Neural crest cell (in vitro differentiated cells): Measurements from ENCODE around the gene GAS6. TPM values are rescaled to one million over a fixed set of nuclear protein-coding genes. Genes with fewer than 3 reads are reported as not detected.

Source experiments
- DNase-seq: peaks from one replicate; pipeline ENCODE4 v3.0.0; 2021; ENCODE audit warnings: low read depth, mixed read lengths, low spot score
- H3K27ac Mint-ChIP-seq: one replicate; pipeline ENCODE4 v1.8.0; 2021; ENCODE audit warnings: mild to moderate bottlenecking, mixed read lengths; ENCODE audit not compliant: unreplicated experiment
- H3K27me3 Mint-ChIP-seq: 2 replicates; pipeline ENCODE4 v1.8.0; 2021; ENCODE audit warnings: low read depth, mild to moderate bottlenecking, mixed read lengths
- H3K36me3 Mint-ChIP-seq: 2 replicates; pipeline ENCODE4 v1.8.0; 2021; ENCODE audit warnings: low read depth, mild to moderate bottlenecking, mixed read lengths
- H3K4me1 Mint-ChIP-seq: 2 replicates; pipeline ENCODE4 v1.8.0; 2021; ENCODE audit warnings: mixed read lengths
- H3K4me3 Mint-ChIP-seq: one replicate; pipeline ENCODE4 v1.8.0; 2021; ENCODE audit warnings: mild to moderate bottlenecking, mixed read lengths
- H3K9me3 Mint-ChIP-seq: 2 replicates; pipeline ENCODE4 v1.8.0; 2021; ENCODE audit warnings: mixed read lengths
- CTCF ChIP-seq: fragments of 200-600 bp; sonication (generic); conservative IDR thresholded peaks from 2 replicates; pipeline ENCODE4 v1.5.0; 2021; ENCODE audit warnings: antibody characterized with exemption, mild to moderate bottlenecking
- total RNA-seq: library from RNA; stranded (reverse); gene quantifications from 2 replicates; pipeline ENCODE4 v1.2.1, GENCODE V29; 2021

GAS6 gene
- total RNA-seq, 1 donor from 2014 or later, result 9.0 TPM

DNA sequence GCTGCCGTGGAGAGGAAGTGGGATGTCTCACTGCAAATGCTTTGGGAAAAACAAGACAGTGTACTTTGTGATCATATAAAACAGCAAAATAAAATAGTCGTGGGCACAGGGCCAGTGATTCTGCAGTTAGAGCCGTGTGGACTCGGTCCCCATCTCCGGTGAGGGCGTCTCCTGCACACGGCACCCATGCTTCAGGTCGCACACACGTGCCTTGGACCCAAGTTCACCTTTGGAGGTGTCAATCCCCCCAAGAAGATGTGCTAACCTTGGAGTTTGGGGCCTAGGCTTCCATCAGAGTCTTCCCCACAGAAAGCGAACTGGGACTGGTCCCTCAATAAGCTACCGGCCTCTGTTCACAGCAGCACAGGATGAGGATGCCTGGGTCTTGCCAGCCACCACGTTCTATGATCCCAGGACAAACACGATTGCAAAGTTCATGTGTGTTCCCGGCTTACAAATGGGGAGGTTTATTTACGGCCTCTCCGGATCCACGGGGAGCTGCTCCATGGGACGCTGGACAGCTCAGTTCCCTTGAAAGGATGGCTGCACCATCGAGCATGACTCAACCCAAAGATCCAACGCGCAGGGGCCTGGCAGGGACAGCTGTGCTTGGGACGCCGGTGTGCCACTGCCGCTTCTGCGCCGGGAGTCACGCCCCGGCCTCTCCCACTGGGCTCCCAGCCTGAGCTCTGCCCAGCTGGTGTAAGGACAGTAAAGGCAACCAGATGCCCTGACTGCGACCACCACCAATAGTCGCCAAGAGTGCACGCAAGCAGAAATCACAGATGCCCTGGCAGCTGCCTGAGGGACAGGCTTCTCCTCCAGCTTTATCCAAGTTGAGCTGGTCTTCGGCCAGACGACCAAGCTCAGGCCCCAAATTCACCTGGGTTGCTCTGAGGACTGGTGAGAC is 8.6 kb downstream of the GAS6 start:
- no peak for TF ChIP-seq CTCF
- peaks cover 7% of the 10 kb centered on the region for H3K9me3 Mint-ChIP-seq
- H3K36me3 Mint-ChIP-seq, result peaks cover 3% of the 10 kb centered on the region
- no peak for DNase-seq
- H3K27ac Mint-ChIP-seq, result no peak overlapping the region
- peaks cover 6% of the 10 kb centered on the region for H3K27me3 Mint-ChIP-seq
- peaks cover 48% of the 10 kb centered on the region for H3K4me1 Mint-ChIP-seq
- no peak overlapping the region for H3K4me3 Mint-ChIP-seq

GRCh38 chr13:113854238-113855011 is 9.5 kb downstream of the GAS6 start:
- Mint-ChIP-seq H3K4me3 (no peak overlapping the region), H3K36me3 (peaks cover 2% of the 10 kb centered on the region), H3K4me1 (peaks cover 41% of the 10 kb centered on the region), H3K9me3 (peaks cover 6% of the 10 kb centered on the region), H3K27me3 (peaks cover 1% of the 10 kb centered on the region), H3K27ac (no peak overlapping the region)
- no peak for TF ChIP-seq CTCF
- DNase-seq, result no peak

DNA sequence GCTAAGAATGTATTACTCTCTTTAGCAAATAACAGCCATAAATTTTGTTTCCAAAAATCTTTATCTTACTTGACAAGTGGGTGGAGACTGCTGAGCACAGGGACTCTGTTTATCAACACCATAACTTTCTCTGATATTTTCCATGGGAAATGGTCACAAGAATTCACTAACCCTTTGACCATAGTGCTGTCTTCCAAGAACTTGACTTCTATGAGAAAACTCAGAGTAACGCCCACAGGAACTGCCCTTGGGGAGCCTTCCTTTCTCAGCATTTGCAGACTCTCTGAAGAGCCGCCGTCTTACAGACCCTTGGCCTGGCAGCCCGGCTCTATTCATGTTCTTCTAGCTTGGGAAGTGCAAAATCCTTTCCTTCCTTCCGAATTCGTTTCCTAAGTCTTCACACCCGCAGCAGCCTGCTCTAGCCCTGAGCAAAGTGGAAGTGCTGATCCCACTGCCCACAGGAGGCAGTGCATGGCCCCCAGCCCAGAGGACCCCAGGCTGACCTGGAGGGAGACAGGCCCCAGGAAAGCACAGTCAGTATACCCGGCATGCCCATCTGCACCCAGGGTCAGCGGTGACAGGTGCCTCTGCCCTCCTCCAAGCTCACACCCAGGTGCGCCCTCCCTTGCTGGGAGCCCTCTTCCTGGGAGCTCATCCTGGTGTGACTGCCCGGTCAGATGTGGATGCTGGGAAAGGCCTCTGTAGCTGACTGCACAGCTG is 10.2 kb downstream of the GAS6 start:
- H3K27ac Mint-ChIP-seq, result no peak overlapping the region
- H3K36me3 Mint-ChIP-seq, result no peaks in the 10 kb centered on the region
- no peaks in the 10 kb centered on the region for H3K9me3 Mint-ChIP-seq
- H3K4me1 Mint-ChIP-seq, result peaks cover 34% of the 10 kb centered on the region
- no peak overlapping the region for H3K4me3 Mint-ChIP-seq
- H3K27me3 Mint-ChIP-seq, result no peaks in the 10 kb centered on the region
- TF ChIP-seq CTCF, result no peak
- no peak for DNase-seq

DNA sequence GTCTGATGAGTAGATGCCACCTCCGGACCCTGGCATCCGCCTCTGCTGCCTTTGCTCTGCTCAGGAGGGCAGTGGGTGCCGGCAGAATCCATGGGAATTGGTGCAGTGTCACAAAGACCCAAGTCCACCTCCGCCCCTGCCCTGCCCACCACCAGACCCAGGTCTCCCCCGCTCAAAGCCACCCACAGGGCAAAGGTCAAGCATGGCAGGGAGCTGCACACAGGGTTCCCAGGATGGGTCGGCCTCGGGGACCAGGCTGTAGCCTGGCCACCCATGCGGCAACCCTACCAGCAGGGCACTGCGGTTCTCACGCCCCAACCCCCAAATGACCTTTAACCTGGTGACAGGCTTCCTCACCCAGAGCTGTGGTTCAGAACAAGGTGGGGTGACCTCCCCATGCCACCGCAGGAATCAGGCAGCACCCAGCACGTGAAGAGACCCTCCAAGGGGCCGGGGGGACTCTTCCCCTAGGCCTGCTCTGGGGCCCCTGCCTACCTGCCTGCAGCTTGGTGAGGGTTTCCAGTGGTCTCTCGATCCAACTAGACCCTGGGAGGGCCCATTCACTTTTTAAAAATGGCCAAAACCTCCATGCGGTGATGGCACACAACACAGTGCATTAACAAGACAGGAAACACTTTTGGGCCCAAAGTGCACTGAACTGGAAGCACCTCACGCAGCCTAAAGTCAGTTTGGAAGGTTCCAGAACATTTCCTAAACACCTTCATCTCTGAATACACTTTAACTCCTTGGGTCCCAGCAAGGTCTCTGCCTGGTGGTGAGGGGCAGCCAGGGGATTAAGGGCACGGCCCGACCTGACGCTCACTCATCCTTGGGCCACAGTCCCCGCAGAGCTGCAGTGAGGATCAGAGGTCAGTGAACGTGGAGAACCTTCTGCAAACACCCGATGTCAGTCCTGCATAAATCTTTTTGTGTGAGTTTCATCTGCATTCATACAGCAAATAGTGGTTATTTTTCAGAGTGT is 11.0 kb downstream of the GAS6 start:
- no peak overlapping the region for H3K4me3 Mint-ChIP-seq
- no peak for TF ChIP-seq CTCF
- H3K27me3 Mint-ChIP-seq, result no peaks in the 10 kb centered on the region
- peaks cover 25% of the 10 kb centered on the region for H3K4me1 Mint-ChIP-seq
- no peak overlapping the region for H3K27ac Mint-ChIP-seq
- no peak for DNase-seq
- no peaks in the 10 kb centered on the region for H3K36me3 Mint-ChIP-seq
- H3K9me3 Mint-ChIP-seq, result no peaks in the 10 kb centered on the region
